Hypothalamus (tissue), 51 donors: ENCODE measurements around the gene CDKN2B-AS1.

Experiments
- DNase-seq, 51 donors: peaks; one replicate each; lab custom pipeline; 2025; lab: John Stamatoyannopoulos, UW

The CDKN2B-AS1 gene

GRCh38 chr9:22005021-22005701 lies 10.6 kb downstream of the CDKN2B-AS1 start:
- no peak for DNase-seq

GRCh38 chr9:22005702-22006606 lies 11.4 kb downstream of the CDKN2B-AS1 start:
- no peak for DNase-seq

GRCh38 chr9:22008384-22008716 lies 13.8 kb downstream of the CDKN2B-AS1 start:
- no peak for DNase-seq

DNA sequence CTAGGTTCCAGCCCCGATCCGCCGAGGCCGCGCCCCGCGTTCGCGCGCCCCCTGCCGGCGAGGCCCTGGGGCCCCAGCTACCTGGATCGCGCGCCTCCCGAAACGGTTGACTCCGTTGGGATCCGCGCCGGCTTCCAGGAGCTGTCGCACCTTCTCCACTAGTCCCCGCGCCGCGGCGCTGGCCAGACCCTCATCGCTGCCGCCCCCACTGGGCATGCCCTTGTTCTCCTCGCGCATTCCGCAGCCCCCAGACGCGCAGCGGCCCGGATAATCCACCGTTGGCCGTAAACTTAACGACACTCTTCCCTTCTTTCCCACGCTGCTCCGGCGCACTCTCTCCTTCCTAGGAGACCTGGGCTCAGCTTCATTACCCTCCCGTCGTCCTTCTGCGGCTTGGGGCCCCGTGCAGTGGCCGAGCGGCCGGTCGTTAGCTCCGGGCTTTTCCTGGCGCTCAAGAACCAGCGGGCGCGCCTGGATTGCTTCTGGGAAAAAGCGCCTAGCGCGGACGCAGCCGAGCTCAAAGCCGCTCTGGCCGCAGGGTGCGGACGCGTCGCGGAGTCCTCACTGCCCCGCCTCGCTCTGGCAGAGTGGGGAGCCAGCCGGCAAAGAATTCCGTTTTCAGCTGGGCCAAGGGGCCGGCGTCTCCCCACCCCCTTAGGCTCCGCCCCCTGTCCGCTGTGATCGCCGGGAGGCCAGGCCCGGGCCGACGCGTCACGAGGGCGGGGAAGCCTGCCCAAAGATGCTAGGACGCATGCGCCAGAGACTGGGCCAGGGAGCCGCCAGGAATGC lies 14.3 kb downstream of the CDKN2B-AS1 start, which contains the start of gene CDKN2B:
CDKN2B (minus strand) TSS at position 589 of the 789 bp plus-strand sequence; CDS start at position 237, 352 bp downstream.
- DNase-seq = peak; percentile 21 to 92 (median 77)

DNA sequence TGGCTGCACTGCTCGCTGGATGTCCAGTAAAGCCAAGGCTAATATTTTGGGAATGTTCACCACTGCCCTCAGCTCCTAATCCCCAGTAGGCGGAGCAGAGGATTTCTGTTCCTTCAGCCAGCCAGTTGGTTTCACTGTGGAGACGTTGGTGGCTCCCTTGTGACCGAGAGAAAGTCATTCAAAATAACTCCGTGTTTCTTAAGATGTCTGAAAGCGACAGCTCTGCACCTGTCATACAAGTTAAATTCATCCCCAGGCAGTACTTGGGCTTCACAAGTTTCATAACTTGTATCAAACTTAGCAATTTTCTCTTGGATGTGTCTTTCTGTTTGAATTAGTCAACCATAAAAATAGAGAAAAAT lies 14.9 kb downstream of the CDKN2B-AS1 start:
- DNase-seq = no peak

DNA sequence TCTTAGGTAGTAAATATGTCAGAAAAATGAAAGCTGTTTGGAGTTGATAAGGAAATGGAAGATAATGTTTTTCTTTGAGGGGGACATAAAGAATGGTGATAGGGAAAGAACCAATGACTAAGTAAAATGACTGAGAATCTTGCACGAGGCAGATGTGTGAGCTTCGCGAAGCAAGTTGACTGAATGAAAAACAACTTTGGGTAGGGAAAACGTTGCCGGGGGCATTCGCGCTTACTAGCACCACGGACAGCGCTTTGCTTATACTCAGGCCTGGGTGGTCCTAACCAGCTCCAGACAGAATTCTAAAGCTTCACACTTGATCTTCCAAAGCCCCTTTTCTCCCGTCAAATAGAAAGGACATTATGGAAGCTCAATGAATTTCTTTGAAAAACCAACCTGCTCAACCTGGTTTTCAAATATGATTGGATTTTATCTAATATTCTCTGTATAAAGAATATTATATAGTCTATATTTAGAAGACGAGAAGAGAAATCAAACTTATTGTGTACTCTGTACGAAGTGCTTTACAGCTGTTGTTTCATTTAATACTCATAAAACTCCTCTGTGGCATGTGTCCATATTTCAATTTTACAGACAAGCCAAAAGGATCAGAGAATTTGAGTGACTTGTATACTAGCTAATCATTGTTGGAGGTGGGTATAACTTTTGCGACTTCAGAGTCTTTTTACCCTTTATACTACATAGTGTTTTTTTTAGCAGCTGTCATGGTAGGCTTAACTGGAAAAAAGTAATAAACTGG lies 16.5 kb downstream of the CDKN2B-AS1 start:
- no peak for DNase-seq

DNA sequence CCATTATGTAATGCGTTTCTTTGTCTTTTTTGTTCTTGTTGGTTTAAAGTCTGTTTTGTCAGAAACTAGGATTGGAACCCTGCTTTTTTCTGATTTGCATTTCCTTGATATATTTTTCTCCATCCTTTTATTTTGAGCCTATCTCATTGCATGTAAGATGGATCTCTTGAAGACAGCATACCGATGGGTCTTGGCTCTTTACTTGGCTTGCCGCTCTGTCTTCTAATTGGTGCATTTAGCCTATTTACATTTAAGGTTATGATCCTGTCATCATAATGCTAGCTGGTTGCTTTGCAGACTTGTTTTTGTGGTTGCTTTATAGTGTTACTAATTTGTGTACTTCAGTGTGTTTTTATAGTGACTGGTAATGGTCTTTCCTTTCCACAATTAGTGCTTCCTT lies 27.8 kb downstream of the CDKN2B-AS1 start:
- no peak for DNase-seq

GRCh38 chr9:22026696-22027095 lies 32.1 kb downstream of the CDKN2B-AS1 start:
- no peak for DNase-seq

DNA sequence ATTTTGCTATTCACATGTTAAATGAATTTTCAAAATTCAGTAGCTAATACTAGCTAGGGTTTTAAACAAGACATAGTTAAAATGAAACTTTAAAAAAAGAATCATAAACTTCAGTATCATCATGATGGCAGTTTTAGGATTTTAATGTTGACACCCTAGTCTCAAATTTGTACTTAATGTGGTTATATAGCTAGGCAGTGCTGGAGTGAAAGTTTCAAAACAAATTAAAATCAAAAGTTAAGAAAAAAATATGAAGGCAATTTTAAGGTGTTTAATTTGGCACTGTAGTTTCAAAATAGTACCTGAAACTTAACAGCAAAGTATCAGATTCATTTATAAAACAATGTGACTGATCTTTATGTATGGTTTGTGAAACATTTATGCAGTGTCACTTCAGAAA lies 33.8 kb downstream of the CDKN2B-AS1 start:
- no peak for DNase-seq

GRCh38 chr9:22029231-22029630 lies 34.6 kb downstream of the CDKN2B-AS1 start:
- DNase-seq = no peak

DNA sequence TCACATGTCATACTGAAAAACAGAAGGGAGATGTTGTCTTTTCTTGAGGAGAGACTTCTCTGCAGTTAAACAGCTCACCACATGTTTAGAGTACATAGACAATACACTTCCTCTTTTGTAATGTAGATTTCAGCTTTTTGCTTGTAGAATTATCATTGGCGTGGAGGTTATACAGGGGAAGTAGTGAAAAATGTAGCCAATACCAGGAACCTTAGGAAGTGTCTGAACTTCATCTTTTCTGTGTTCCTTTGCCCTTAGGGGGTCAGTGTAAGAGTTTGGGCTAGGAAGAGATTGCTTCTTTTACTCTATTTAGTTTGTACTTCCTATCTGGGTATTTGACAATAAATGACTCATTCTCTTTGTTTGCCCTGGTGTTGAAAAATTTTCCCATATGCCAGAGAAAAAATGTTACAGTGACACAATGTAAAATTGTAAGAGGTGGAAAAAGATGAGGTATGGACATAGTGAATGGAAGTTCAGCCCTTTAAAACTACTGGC lies 35.6 kb downstream of the CDKN2B-AS1 start:
- DNase-seq = no peak

GRCh38 chr9:22031655-22032411 lies 37.2 kb downstream of the CDKN2B-AS1 start:
- DNase-seq = no peak

GRCh38 chr9:22033012-22033630 lies 38.5 kb downstream of the CDKN2B-AS1 start:
- no peak for DNase-seq

- no peak for DNase-seq
These were observed 41.0 kb downstream of the CDKN2B-AS1 start for GRCh38 chr9:22035591-22036011.

GRCh38 chr9:22036866-22037626 lies 42.5 kb downstream of the CDKN2B-AS1 start:
- no peak for DNase-seq

- DNase-seq = no peak
These were observed 43.5 kb downstream of the CDKN2B-AS1 start for GRCh38 chr9:22037954-22038690.

GRCh38 chr9:22039258-22039657 lies 44.7 kb downstream of the CDKN2B-AS1 start:
- no peak for DNase-seq

- no peak for DNase-seq
These were observed 46.2 kb downstream of the CDKN2B-AS1 start for GRCh38 chr9:22040760-22041159.
